Osteocyte (in vitro differentiated cells): ENCODE measurements around the gene COG3. TPM values are rescaled to one million over a fixed set of nuclear protein-coding genes. Genes with fewer than 3 reads are reported as not detected.

Experiments
- DNase-seq: peaks from one replicate; pipeline ENCODE4 v3.0.0; 2021; ENCODE audit warnings: mixed read lengths; ENCODE audit not compliant: unreplicated experiment; ENCODE audit errors: extremely low spot score
- H3K27ac Mint-ChIP-seq: one replicate; pipeline ENCODE4 v1.8.0; 2021; ENCODE audit warnings: mild to moderate bottlenecking, mixed read lengths; ENCODE audit not compliant: unreplicated experiment
- H3K27me3 Mint-ChIP-seq: one replicate; pipeline ENCODE4 v1.8.0; 2021; ENCODE audit warnings: mixed read lengths; ENCODE audit not compliant: unreplicated experiment
- H3K36me3 Mint-ChIP-seq: one replicate; pipeline ENCODE4 v1.8.0; 2021; ENCODE audit warnings: mixed read lengths; ENCODE audit not compliant: unreplicated experiment
- H3K4me1 Mint-ChIP-seq: one replicate; pipeline ENCODE4 v1.8.0; 2021; ENCODE audit warnings: mixed read lengths; ENCODE audit not compliant: unreplicated experiment
- H3K4me3 Mint-ChIP-seq: one replicate; pipeline ENCODE4 v1.8.0; 2021; ENCODE audit warnings: mild to moderate bottlenecking, moderate library complexity, mixed read lengths; ENCODE audit not compliant: unreplicated experiment
- H3K9me3 Mint-ChIP-seq: one replicate; pipeline ENCODE4 v1.8.0; 2021; ENCODE audit warnings: mixed read lengths; ENCODE audit not compliant: unreplicated experiment
- CTCF ChIP-seq: fragments of 200-600 bp; sonication (generic); IDR thresholded peaks from 2 replicates; pipeline ENCODE4 v1.5.0; 2021; ENCODE audit warnings: antibody characterized with exemption, mild to moderate bottlenecking, moderate library complexity
- total RNA-seq: library from RNA; stranded (reverse); gene quantifications from 2 replicates; pipeline ENCODE4 v1.2.1, GENCODE V29; 2021

COG3 gene
- total RNA-seq, 1 donor from 2014 or later = 31.0 TPM

- no peak overlapping the region for H3K27ac Mint-ChIP-seq
- peaks cover 4% of the 10 kb centered on the region for H3K36me3 Mint-ChIP-seq
- no peak for DNase-seq
- no peak for TF ChIP-seq CTCF
- H3K4me3 Mint-ChIP-seq = peak overlapping the region; percentile 95
- H3K27me3 Mint-ChIP-seq = peaks cover 4% of the 10 kb centered on the region
- H3K4me1 Mint-ChIP-seq = peaks cover 35% of the 10 kb centered on the region
- no peaks in the 10 kb centered on the region for H3K9me3 Mint-ChIP-seq
Measured at GRCh38 chr13:45466359-45466758, 1.6 kb downstream of the COG3 start.

DNA sequence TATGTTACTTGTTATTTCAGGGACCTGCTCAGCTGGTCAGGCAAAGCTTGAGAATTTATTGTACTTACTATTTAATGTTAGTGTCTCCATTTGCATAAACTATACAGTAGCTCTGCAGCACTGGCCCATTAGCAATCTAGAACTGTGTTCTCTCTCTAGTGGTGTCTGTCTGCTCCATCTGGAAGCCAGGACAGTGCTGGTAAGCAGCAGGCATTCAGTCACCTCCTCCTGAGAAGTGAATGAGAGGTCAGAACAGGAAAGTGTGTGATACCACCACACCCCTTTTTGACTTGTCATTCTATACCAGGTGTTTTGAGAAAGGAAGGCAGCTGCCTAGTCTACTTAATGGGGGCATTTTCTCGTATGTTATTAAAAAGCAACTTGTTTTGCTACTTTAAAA, 3.9 kb downstream of the COG3 start:
- Mint-ChIP-seq H3K36me3 (peaks cover 13% of the 10 kb centered on the region), H3K4me1 (peaks cover 49% of the 10 kb centered on the region), H3K27ac (no peak overlapping the region), H3K9me3 (peaks cover 7% of the 10 kb centered on the region), H3K27me3 (no peaks in the 10 kb centered on the region), H3K4me3 (no peak overlapping the region)
- no peak for DNase-seq
- no peak for TF ChIP-seq CTCF

DNA sequence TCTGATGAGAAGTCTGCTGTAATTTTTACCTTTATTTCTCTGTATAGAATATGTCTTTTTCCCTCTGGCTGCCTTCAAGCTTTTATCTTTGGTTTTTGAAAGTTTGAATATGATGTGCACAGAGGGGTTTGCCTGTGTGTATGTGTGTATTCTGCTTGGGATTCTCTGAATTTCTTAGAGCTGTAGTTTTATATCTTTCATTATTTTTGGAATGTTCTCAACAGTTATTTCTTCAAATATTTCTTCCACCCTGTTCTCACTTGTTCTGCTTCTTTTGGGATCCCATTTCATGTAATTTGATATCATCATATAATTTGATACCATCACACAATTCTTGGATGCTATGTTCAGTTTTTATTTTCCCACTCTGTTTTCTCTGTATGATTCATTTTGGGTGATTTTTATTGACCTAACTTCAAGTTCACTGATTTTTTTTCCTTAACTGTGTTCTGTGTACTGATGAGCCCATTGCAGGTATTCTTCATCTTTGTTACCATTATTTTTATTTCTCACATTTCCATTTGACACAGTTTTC, 7.5 kb downstream of the COG3 start:
- peak overlapping the region; percentile 65 for H3K27ac Mint-ChIP-seq
- H3K36me3 Mint-ChIP-seq = peaks cover 13% of the 10 kb centered on the region
- H3K9me3 Mint-ChIP-seq = peaks cover 7% of the 10 kb centered on the region
- no peak for TF ChIP-seq CTCF
- no peaks in the 10 kb centered on the region for H3K27me3 Mint-ChIP-seq
- H3K4me3 Mint-ChIP-seq = no peak overlapping the region
- DNase-seq = no peak
- peaks cover 28% of the 10 kb centered on the region for H3K4me1 Mint-ChIP-seq

DNA sequence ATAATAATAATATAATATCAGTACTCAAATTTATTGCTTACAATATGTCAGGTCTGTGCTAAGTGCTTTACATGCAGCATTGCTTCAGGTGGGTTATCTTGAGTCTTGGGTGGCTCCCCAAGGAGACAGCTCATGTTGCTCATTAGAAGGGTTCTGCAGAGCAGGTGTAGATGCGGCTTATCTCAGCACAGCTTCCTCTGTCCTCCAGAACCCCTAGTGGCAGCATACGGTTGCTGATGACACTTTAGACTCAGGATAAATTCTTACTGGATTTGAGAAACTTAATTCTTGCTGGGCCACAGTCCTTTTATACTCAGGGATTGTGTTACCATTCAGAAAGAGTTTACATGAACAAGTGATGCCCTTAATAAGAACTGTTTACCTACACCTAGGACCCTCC, 8.9 kb downstream of the COG3 start:
- H3K4me3 Mint-ChIP-seq = no peak overlapping the region
- peaks cover 16% of the 10 kb centered on the region for H3K36me3 Mint-ChIP-seq
- H3K9me3 Mint-ChIP-seq = peaks cover 7% of the 10 kb centered on the region
- H3K27ac Mint-ChIP-seq = no peak overlapping the region
- no peak for TF ChIP-seq CTCF
- H3K4me1 Mint-ChIP-seq = peaks cover 23% of the 10 kb centered on the region
- H3K27me3 Mint-ChIP-seq = no peaks in the 10 kb centered on the region
- DNase-seq = no peak

DNA sequence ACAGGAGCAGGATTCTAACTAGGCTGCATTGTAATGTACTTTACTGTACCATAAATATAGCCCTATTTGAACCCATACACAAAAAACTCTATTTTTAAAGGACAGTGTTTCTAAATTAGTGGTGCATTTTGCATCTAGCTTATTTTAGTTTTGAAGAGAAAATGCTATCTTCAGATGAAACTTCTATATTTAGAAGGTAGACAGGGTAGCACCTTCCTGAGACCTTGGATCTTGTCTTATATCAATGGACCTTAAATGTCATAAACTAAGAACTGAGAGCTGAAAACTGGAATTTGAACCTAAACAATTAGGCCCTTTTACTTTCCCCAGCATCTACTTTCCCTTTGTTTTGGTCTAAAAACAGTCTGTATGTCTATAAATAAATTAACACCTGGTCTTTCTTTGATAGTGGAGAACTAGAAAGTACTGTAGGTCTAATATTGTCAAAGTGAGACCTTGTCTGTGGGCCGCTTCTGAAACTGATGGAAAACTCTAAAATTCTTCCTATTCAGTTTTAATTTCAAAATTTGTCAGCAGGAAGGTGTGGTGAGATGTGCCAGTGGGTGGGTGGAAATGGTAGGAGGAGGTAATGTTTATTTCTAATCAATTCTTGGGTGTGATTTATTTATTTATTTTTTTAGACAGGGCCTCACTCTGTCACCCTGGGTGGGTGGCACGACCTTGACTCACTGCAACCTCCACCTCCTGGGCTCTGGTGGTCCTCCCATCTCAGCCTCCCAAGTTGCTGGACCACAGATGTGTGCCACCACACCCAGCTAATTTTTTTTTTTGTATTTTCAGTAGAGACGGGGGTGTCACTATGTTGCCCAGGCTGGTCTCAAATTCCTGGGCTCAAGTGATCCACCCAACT, 10.1 kb downstream of the COG3 start:
- H3K36me3 Mint-ChIP-seq = peaks cover 23% of the 10 kb centered on the region
- H3K9me3 Mint-ChIP-seq = peaks cover 7% of the 10 kb centered on the region
- H3K4me3 Mint-ChIP-seq = no peak overlapping the region
- H3K27me3 Mint-ChIP-seq = no peaks in the 10 kb centered on the region
- no peak overlapping the region for H3K27ac Mint-ChIP-seq
- peaks cover 20% of the 10 kb centered on the region for H3K4me1 Mint-ChIP-seq
- DNase-seq = no peak
- no peak for TF ChIP-seq CTCF
